IPS-18c (cell line): ENCODE data around the gene ARHGEF1.

Experiments used
- H3K4me3 ChIP-seq: 2 replicates; pipeline ENCODE4 v1.7.0; 2013; ENCODE audit warnings: low read depth, mild to moderate bottlenecking, low read length, moderate library complexity; ENCODE audit not compliant: insufficient read depth
- H3K9me3 ChIP-seq: one replicate; pipeline ENCODE4 v1.6.1; 2013; ENCODE audit warnings: mild to moderate bottlenecking, low read length, moderate library complexity; ENCODE audit not compliant: control insufficient read depth, insufficient read depth

Gene ARHGEF1, protein sequence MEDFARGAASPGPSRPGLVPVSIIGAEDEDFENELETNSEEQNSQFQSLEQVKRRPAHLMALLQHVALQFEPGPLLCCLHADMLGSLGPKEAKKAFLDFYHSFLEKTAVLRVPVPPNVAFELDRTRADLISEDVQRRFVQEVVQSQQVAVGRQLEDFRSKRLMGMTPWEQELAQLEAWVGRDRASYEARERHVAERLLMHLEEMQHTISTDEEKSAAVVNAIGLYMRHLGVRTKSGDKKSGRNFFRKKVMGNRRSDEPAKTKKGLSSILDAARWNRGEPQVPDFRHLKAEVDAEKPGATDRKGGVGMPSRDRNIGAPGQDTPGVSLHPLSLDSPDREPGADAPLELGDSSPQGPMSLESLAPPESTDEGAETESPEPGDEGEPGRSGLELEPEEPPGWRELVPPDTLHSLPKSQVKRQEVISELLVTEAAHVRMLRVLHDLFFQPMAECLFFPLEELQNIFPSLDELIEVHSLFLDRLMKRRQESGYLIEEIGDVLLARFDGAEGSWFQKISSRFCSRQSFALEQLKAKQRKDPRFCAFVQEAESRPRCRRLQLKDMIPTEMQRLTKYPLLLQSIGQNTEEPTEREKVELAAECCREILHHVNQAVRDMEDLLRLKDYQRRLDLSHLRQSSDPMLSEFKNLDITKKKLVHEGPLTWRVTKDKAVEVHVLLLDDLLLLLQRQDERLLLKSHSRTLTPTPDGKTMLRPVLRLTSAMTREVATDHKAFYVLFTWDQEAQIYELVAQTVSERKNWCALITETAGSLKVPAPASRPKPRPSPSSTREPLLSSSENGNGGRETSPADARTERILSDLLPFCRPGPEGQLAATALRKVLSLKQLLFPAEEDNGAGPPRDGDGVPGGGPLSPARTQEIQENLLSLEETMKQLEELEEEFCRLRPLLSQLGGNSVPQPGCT

DNA sequence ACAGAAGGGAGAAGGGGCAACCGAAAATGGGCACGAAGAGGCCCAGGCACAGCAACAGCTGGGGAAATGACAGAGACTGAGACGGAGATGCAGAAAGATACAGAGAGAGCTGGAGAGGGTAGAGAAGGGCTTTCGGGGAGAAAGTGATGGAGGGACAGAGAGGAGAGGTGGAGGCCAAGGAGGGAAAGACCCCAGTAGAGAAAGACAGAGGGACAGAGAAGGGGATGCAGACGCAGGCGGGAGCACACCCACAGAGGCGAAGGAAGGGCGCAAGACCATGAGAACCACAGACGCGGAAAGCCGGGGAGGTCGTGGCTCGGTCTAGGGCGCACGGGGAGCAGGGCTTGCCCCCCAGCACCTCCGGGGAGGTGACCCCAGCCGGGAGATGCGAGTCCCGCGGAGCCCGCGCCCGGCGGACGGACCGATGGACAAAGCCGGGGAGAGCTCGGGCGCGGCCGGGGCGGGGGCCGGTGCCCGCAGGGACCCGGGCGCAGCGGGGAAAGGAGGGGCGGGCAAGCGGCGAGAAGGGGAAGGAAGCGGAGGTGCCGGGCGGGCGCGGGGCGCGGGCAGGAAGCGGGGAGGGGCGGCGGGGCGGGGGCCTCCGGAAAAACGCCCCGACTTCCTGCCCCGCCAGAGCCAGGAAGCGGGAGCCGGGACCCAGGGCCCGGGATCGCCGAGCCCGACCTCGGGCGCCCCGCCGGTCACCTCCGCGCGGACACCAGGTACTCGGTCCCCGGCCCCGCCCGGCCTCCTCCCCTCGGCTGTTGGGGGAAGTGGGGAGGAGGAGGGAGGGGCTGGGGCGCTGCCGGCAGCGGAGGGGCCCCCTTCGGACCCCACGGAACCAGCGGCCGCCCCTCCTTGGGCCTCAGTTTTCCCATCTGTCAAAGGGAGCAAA, at the start of gene ARHGEF1:
Gene ARHGEF1 (plus strand): TSS at position 617 of the 895 bp plus-strand sequence. CDS start 4,899 bp downstream, outside the sequence.
- Histone ChIP-seq H3K9me3 (no peaks in the 10 kb centered on the region), H3K4me3 (peak within 1 kb of the TSS; percentile 91)

DNA sequence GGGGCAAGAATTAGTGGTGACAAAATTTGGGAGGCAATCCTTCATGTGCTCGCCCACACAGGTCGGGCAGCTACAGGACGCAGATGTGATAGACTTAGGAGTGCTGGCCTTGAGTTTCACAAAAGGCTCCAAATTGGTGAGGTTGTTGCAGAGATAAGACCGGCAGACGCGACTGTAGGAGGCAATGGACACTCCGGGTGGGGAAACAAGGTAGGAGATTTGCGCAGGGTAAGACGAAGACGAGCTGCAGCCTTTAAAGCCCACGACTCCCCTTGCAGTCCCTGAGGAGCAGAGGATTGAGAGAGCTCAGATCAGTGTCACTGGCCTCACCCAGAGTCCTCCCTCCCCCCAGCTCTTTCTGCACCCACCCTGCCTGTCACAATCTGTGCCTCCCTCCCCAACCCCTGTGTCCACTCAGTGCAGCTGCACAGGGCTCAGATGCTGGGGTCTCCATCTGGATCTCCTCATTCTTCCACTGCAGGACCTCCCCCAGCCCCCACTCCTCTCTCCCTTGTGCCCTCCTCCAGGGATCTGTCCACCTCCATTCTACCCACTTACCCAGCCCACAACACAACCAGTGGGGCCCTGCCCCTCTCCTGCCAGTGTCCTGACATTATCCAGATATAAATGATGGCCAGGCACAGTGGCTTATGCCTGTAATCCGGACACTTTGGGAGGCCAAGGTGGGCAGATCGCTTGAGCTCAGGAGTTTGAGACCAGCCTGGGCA, 44.8 kb upstream of the ARHGEF1 start:
- Histone ChIP-seq H3K9me3 (no peaks in the 10 kb centered on the region), H3K4me3 (no peak overlapping the region)

DNA sequence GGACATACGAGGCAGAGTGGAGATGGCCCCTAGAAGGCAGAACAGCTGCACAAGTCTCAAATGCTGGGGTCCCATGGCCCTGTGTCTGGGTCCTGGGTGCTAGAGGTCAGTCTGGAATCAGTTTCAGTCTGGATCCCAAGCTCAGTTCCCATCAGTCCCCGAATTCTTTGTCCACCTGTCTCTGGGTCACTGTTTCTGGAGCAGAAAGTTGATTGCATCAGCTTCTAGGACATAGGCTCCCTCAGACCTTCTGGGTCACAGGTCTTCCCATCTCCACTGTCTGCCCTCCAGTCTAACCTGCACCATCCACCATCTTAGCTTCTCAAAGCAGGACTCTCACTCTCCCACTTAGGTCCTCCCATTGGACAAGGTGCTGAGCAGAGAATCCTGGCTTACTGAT, 43.8 kb upstream of the ARHGEF1 start:
- H3K9me3 ChIP-seq: no peaks in the 10 kb centered on the region
- H3K4me3 ChIP-seq: no peak overlapping the region

DNA sequence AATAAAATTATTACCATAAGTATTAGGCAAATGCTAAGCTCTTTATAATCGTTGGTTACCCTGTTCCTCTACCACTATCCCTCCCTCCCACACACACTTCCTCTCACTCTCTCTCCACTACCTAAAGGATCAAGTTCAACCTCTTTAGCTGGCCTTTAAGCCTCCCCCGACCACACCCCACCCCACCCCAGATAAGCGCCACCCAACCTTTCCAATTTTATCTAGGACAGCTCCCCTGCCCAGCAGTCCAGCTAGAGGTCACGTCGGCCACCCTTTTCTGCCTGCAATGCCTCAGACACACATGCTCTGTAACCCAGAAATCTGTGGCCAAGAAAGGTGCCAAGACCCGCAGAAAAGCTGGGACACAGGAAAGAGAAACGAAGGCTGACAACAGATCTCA, 39.6 kb upstream of the ARHGEF1 start:
- H3K4me3 ChIP-seq: no peak overlapping the region
- H3K9me3 ChIP-seq: no peaks in the 10 kb centered on the region

DNA sequence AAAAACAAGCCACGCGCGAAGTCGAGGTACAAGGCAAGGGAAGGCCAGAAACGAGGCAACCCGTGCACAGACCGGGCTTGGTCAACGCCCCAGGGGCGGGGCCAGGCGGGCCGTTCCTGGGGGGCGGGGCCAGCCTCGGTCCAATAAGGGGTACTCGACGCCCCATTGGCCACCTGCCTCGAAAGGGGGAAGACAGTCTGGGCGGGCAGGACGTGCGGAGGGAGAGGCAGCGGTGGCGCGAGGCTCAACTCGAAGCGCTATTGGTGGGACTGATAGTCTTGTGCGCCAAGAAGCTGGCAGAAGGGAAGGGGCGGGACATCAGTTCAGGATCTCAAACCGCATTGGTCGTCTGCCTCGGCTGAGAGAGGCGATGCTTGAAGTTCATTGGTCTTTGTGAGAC, 38.4 kb upstream of the ARHGEF1 start, which contains the start of gene LYPD4:
Gene LYPD4 (minus strand): TSS at position 83 of the 400 bp plus-strand sequence. CDS start 5,398 bp downstream, outside the sequence.
- Histone ChIP-seq H3K4me3 (no peak within 1 kb of the TSS), H3K9me3 (no peaks in the 10 kb centered on the region)

DNA sequence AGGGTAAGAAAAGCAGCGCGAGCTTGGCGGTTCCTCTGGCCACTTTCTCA, 38.2 kb upstream of the ARHGEF1 start, which contains the start of gene DMRTC2:
Gene DMRTC2 (plus strand): TSS at position 42 of the 50 bp plus-strand sequence. CDS start 2,387 bp downstream, outside the sequence.
- H3K9me3 ChIP-seq: no peaks in the 10 kb centered on the region
- no peak within 1 kb of the TSS for H3K4me3 ChIP-seq

DNA sequence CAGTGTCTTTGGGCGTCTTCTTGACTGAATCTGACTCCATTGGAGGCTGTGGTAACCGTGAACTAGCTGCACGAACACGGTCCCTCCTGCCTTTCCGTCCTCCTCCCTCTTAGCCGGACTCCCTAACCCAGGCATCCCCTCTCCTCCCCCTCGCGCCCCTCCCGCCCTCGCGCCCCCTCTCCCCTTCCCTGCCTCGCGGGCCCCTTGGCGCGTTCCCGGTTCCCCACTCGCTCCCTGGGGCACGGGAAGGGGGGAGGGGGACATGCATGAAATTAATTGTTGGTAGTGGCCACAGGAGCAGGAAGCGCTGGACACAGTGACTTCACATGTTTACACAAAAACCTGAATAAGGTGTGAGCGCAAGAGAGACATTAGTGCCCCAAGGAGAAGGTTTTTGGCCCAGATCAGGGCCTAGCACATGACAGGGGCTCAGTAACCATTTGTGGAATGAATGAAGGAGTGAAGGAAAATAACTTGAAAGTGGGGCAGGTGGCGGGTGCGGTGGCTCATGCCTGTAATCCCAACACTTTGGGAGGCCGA, 37.9 kb upstream of the ARHGEF1 start:
- Histone ChIP-seq H3K9me3 (no peaks in the 10 kb centered on the region), H3K4me3 (no peak overlapping the region)

DNA sequence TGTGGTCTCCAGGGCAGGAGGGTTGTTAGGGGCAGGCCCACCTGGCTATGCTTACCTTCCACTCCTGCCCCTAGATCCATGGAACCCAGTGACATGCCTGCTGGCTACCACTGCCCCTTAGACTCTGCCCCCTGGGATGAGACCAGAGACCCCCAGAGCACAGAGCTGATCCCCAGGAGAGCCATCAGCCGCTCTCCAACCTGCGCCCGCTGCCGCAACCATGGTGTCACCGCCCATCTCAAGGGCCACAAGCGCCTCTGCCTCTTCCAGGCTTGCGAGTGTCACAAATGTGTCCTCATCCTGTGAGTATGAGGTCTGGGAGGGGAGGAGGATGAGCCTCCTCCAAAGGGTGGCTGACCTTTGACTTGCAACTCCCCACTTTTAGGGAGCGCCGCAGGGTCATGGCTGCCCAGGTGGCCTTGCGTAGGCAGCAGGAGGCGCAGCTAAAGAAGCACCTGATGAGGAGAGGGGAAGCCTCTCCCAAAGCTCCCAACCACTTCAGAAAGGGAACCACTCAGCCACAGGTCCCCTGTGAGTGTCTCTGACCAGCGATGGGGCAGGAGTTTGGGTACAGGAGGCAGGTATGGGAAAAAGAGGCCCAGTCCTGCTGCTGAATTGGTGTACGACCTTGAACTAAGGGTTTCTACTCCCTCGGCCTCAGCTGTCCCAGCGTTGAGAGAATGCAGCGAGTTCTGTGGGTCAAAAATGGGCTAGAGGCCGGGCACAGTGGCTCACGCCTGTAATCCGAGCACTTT, 35.5 kb upstream of the ARHGEF1 start:
- Histone ChIP-seq H3K9me3 (no peaks in the 10 kb centered on the region), H3K4me3 (no peak overlapping the region)

DNA sequence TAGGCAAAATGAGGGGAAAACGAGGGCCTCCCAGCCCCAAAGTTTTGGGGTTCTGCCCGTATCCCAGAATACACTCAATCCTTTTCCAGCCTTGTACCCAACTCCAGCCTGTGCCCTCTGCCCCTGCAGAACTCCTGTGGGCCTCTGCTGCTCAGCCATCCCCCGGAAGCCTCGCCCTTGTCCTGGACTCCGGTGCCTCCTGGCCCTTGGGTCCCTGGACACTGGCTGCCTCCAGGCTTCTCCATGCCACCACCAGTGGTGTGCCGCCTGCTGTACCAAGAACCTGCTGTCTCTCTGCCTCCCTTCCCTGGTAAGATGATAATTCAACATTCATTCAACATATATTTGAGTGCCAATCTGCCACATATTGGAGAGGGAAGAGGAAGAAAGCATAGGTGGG, 34.3 kb upstream of the ARHGEF1 start:
- no peaks in the 10 kb centered on the region for H3K9me3 ChIP-seq
- H3K4me3 ChIP-seq: no peak overlapping the region

DNA sequence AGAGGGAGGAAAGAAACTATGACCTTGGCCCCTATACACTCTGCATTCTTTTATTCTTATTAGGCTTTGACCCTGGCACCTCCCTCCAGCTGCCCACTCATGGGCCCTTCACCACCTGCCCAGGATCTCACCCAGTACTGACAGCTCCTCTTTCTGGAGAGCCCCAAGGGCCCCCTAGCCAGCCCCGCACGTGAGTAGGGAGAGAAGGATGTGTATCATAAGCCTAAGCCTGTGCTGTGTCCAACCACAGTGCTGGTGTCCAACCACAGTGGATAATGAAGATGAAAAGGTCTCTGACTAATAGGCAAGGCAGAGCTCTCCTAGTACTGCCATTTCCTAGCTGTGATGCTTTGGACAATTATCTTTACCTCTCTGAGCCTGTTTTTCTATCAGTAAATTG, 33.9 kb upstream of the ARHGEF1 start:
- Histone ChIP-seq H3K9me3 (no peaks in the 10 kb centered on the region), H3K4me3 (no peak overlapping the region)

DNA sequence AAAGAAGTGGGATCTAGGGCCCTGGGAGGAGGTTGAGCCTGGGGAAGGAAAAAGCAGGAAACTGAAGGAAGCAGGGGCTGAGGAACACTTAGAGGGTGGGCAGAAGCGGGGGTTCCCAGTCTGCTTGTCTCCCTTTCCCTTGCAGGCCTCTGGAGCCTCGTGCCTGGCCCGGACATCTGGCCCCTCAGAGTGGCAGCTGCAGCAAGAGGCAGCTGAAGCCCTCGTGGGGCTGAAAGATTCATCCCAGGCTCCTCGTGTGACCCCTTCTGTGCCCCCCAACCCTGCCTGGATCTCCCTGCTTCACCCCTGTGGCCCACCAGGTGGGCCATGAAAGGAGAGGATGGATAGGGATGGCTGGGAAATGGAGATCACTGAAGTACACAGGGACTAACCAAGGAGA, 32.6 kb upstream of the ARHGEF1 start:
- Histone ChIP-seq H3K9me3 (no peaks in the 10 kb centered on the region), H3K4me3 (no peak overlapping the region)

DNA sequence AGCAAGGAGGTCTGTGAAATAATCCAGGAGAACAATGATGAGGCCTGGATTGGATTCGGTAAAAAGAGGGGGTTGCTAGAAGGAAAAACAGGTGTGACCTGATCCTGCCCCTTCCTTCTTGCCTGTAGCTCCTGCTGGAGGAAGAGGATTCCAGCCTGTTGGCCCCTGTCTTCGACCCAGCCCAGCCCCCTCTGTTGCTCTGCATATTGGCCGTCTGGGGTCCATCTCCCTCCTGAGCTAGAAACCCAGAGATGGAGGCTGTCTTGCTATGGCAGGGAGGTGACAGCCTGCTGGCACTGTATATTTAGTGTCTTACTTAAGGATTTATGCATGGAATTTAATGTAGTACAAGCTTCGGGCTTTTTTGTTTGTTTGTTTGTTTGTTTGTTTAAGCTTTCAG, 31.5 kb upstream of the ARHGEF1 start:
- no peak overlapping the region for H3K4me3 ChIP-seq
- no peaks in the 10 kb centered on the region for H3K9me3 ChIP-seq

DNA sequence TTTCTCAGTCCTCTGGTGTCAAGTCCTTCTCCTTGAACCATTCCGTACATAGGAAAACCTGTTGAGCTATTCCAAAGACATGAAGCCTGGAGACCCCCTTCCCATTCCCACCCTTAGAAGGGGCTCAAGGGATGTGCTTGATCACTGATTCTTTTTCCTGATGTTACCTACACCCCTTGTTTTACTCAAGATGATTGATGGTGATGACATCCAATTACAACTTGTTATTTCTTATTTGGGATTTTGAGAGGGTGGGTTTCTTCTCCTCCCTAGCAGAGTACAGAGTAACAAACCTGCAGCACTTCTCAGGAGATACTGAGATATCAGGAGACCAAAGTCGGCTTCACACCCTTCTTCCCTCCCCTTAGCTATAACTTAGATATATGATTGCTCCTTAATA, 29.6 kb upstream of the ARHGEF1 start:
- Histone ChIP-seq H3K9me3 (no peaks in the 10 kb centered on the region), H3K4me3 (no peak overlapping the region)

DNA sequence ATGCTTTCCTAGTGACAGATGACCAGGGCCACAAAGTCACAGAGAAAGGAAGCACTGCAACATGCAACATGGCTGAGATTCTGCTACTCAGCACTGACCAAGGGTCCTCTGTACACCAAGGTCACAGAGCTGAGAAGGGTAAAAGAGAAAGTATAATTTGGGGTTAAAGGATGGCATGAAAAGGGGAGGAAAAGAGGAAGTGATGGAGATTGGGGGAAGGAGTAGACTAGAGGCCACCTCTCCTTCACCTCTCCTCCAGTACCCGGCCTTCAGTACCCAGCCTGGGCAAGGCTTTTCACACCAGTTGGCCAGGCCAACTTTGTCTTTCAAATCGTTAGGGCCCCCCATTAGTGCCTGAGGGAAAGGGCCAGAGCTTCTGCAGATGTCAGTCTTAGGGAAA, 29.2 kb upstream of the ARHGEF1 start:
- no peaks in the 10 kb centered on the region for H3K9me3 ChIP-seq
- no peak overlapping the region for H3K4me3 ChIP-seq

DNA sequence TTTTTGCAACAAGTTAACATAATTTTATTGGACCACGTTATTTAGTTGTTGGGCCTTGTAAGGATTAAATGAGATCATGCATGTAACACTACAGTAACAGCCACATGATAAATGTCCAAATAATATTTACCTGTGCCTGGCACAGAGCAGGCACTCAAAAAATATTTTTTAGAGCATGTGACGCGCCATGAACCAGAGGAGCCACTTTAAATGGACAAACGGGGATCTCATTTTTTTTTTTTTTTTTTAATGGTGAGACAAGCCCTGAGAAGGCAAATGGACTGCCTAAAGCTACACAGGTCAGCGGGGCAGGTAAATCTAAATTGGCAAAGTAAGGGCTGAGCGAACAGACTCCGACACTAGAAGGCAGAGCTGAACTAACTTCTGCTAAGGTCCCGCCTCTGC, 23.8 kb upstream of the ARHGEF1 start:
- Histone ChIP-seq H3K4me3 (peak overlapping the region; percentile 10; the same call in 1 of the 2 replicates), H3K9me3 (no peaks in the 10 kb centered on the region)
